Right forelimb (tissue), 1 donor: ENCODE measurements around the gene MDC1.
"Not testable (repeated sequence)": the region's sequence is repeated elsewhere in the genome, so short reads cannot be mapped to it uniquely, and the experiment has no call there.

Experiments used
- DNase-seq: peaks from one replicate; pipeline ENCODE4 v3.0.0-alpha.2; 2018

The MDC1 gene

GRCh38 chr6:30678964-30679726 is 37.9 kb downstream of the MDC1 start:
- peak; percentile 92 for DNase-seq

DNA sequence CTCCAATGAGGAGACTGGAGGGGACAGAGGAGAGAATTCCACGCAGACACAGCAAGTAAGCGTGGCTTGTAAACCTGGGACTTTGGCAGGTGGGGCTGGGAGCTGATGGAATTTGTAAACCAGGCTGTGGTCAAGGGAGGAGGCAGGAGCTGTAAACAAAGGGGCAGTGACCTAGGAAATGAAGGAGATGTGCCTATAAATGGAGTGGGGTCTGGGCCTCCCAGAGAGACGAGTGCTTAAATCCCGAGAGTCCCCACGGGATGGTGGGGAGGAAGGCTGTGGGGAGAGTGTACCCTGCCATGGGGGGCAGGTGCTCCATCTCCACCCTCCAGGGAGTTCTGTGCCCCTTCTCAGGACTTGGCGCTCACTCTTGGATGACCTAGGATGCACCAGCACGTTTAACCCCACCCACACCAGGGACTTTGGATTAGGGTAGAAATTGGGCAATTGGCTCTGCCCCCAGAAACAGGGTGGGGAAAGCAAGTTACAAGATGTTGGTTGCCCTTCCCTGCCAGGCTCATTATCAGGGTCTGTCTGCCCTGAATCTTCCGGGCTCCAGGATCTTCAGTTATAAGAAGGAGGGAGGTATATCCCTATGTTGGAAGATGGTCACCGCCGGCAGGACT is 40.3 kb downstream of the MDC1 start:
- DNase-seq, result no peak

GRCh38 chr6:30672445-30673253 is 44.4 kb downstream of the MDC1 start, which contains the start of gene DHX16:
DHX16 (minus strand) TSS chr6:30673006; CDS start chr6:30672841, 165 bp downstream.
- peak; percentile 95 for DNase-seq

DNA sequence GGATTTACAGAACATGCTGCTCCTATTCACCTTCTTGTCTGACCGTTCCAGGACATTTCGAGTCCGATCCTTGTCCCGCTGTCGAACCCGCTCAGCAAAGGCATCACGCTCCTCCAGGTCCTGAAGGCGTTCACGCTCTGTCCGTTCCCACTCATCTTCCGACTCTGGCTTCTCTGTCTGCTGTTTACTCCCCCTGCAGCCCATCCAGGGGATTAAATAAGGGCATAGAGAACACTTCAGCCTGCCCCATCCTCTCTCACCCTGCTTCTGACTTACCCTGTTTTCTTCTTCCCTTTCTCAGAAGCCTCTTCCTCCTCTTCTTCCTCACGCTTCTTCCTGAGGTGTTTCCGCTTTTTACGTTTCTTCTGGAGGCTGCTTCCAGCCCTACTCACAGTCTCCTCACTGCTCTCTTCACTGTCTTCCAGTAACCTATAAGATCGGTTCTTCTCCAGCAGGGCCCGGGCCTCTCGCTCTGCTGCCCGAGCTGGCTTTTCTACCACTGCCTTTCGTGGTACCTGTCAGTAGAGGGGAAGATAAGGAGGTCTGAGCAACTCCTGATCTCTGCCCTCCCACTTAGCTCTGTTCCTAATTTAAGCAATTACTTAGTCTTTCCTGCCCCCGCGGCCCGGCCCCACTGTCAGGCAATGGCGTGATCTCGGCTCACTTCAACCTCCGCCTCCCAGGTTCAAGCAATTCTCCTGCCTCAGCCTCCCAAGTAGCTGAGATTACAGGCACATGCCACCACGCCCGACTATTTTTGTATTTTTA is 46.1 kb downstream of the MDC1 start:
- DNase-seq, result no peak

- not testable (repeated sequence) for DNase-seq
Observed at GRCh38 chr6:30666300-30666699, 50.8 kb downstream of the MDC1 start.

DNA sequence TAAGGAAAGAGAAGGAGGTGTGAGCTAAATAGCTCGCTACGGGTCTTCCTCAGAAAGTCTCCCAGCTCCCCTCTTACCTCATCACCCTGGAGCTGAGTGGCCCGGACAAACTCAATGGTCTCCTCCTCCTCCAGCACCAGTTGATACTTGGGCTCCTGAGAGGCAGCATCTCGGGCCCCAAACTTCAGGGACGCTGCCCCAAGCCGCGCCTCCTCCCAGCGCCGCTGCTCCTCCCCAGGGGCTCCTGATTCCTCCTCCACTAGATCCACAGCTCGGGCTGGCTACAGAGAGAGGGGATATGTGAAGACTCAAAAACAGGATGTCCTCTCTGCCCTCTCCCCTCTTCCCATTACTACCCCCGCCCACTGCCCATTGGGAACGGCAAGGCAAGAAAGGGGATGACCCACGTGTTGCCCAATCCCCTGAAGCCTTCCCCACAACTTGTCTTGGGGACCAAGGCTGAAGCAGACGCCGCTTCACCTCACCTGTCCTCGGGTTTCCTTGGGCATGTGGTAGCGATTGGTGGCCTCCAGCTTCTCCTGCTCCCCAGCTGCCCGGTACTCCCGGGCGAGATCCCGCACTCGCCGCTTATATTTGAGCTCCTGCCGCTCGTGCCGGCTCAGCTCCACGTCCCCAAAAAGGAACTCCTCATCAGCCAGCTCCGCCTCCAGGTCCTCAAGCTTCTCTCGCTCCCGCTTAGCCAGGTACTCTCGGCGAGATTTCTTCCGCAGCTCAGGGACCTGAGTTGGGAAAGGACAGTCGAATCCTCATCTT is 51.9 kb downstream of the MDC1 start:
- no peak for DNase-seq

- not testable (repeated sequence) for DNase-seq
Observed at GRCh38 chr6:30657922-30658321, 59.2 kb downstream of the MDC1 start.

DNA sequence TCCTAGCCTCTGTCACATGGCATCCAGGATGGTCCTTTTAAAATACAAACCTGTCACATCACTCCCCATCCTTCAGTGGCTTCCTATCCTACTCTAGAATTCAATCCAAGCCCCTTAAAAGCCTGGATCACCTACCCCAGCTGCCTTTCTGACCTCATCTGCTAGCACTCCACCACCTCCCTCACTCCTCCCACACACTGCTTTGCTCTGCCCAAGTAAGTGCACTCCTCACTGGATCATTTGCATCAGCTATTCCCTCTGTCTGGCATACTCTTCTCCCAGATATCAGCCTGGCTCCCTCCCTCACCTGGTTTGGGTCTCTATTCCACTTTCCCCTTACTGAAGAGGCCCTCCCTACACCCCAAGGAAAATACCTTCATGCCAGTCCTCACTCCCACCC is 59.6 kb downstream of the MDC1 start:
- DNase-seq, result no peak

DNA sequence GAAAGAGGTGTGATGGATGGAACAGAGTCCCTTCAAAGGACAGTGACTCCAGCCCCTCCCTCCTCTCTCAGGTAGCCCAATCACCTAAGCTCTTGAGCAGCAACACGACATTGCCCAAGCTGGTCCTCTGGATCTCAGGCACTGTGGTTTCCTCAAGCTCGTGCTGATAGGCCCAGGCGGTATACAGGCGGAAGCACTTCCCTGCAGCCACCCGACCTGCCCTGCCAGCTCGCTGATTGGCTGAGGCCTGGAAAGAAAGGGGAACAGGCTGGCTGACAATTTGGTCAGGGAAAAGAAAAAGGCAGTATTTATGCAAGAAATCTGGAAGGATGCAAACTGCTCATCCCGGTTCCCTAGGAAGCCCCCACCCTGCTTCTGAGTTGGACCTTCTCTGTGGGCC is 60.6 kb downstream of the MDC1 start:
- no peak for DNase-seq

DNA sequence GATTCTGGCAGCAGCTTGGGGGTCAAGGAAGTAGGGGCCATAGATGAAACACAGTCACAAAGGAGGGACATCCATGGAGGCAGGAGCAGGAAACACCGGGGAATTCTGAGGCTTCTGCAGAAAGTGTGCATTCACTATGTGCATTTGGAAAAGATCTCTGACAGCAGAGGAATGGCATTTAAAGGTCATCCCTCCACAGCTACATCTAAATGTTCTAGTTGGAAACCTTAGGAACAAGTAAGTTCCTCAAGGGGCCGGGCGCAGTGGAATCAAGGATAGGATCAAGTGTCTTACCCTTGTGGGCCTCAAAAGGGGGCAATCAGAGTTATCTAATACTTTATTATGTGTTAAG is 61.4 kb downstream of the MDC1 start:
- DNase-seq, result no peak

DNA sequence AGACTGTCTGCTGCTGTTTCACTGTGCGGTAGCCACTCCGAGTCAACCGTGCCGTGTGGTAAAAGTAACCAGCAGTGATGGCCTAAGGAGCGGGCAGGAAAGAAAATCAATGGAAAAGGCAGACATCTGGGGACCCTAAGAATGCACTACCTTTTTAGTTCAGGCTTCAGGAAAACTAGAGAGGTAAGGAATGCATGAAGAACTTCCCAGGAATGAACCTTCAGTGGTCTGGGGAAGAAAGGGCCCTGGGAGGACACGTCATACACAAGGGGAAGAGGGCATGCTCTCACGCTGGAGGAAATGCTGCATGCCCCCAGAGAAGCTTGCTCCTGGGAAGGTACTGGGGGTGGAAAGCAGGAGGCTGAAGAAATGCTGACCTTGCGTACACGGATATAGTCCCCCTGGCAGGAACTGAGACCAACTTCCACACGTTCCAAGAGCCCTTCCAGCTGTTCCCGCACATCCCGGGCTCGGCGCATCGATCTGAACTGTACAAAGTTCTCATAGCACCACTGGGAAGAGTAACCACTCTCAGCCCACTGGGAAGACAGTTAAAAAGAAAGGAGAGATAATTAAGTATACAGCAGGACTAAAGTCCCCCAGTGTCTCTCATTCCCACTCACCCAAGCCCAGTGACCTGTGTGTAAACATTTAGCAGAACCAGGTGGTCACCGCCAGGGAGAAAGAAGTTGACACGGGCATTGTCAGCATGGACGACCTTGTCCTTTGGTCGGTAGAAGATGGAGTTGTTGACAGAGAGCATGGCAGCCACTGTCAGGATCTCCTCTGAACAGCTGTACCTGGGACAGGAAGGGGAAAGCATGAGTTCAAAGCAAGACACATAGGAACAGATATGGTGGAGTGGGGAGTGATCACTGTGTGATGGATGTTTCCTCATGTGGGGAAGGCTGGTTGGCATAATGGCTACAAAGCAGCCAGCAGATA is 62.0 kb downstream of the MDC1 start:
- no peak for DNase-seq

GRCh38 chr6:30651143-30651542 is 65.9 kb downstream of the MDC1 start:
- DNase-seq, result no peak
